Posterior cingulate gyrus (tissue), 11 donors: ENCODE measurements around the gene EEF2K.
A peak's percentile ranks its signal among the peaks of the same experiment; 100 is the strongest.

ENCODE experiments used
- DNase-seq, 10 donors: peaks; one replicate each; pipeline versions ENCODE4 v3.0.0 to v3.0.0-alpha.2; 2020 to 2021; ENCODE audit warnings: mixed read lengths in 3 of 10
- intact Hi-C: fragments of 100-400 bp; cut with DNase I; formaldehyde crosslinking; loops from one replicate; pipeline ENCODE4 v1.15.1; 2023

The EEF2K gene

GRCh38 chr16:22323959-22324786, 118.1 kb downstream of the EEF2K start:
- peak in 2 of 10 donors; percentile 73 for DNase-seq
- intact Hi-C loops = no loop called here

GRCh38 chr16:22324787-22325597, 118.9 kb downstream of the EEF2K start:
- DNase-seq = peak in 2 of 10 donors; percentile 34 to 75
- intact Hi-C loops = no loop called here

DNA sequence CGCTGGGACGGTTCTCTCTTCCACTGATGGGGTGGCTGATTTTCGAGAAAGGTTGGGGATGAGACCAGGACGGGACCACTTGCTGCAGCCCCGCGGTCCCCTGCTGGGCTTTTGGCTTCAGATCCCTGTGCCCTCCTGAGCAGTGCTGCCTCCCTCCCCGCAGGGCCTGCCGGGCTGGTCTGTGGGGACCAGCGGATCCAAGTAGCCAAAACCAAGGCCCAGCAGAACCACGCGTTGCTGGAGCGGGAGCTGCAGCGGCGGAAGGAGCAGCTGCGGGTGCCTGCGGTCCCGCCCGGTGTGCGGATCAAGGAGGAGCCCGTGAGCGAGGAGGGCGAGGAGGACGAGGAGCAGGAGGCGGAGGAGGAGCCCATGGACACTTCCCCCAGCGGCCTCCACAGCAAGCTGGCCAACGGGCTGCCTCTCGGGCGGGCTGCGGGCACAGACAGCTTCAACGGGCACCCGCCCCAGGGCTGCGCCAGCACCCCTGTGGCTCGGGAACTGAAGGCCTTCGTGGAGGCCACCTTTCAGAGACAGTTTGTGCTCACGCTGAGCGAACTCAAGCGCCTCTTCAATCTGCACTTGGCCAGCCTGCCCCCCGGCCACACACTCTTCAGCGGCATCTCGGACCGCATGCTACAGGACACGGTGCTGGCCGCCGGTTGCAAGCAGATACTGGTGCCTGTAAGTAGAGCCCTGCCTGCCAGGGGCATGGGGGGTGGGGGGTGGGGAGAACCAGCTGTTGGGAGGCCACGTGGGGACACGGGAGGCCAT, 119.7 kb downstream of the EEF2K start:
- intact Hi-C loops = no loop called here
- peak in 1 of 10 donors; percentile 76 for DNase-seq

GRCh38 chr16:22326369-22326652, 120.2 kb downstream of the EEF2K start:
- intact Hi-C loops = no loop called here
- no peak for DNase-seq

GRCh38 chr16:22326771-22327445, 120.8 kb downstream of the EEF2K start:
- DNase-seq = peak in 2 of 10 donors; percentile 44 to 63
- intact Hi-C loops = no loop called here

DNA sequence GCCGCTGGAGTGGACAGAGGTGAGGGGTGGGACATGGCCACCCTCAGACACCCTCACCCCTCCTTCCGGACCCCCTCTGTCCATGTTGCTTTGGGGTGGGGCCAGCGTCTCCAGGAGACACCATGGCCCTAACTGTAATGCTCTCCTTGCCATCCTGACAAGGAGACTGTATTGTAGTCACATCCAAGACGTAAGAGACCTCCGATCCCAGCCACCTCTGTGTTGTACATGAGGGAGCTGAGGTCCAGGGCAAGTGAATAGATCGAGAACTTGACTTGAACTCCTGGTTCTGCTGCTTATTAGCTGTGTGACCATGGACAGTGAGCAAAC, 121.3 kb downstream of the EEF2K start:
- intact Hi-C loops = no loop called here
- no peak for DNase-seq

DNA sequence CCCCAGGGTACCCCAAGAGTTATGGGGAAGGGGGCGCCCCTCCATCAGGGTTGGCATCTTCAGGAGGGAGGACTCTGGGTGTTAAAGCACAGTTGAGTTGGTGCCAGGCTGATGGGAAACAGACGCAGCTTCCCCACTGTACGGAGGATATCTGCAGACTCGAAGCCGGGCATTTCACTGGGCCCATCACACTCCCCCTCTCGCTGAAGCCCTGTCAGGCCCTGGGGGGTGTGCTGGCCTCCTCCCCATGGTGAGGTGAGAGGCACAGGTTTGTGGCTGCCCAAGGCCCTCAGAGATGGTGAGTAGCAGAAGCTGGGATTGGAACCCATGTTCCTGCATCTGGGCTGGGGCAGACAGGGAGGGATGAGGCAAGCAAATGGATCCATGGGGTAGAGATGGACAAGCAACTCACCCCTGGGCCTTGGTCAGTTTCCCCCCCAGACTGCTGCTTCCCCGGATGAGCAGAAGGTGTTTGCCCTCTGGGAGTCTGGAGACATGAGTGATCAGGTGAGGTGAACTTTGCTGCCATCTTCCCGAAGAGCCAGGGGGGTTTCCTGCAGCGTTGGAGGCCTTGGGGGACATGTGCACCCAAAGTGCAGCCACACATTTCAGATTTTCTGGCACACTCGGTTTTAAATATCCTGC, 122.1 kb downstream of the EEF2K start:
- DNase-seq = peak in 1 of 10 donors; percentile 64
- intact Hi-C loops = no loop called here

DNA sequence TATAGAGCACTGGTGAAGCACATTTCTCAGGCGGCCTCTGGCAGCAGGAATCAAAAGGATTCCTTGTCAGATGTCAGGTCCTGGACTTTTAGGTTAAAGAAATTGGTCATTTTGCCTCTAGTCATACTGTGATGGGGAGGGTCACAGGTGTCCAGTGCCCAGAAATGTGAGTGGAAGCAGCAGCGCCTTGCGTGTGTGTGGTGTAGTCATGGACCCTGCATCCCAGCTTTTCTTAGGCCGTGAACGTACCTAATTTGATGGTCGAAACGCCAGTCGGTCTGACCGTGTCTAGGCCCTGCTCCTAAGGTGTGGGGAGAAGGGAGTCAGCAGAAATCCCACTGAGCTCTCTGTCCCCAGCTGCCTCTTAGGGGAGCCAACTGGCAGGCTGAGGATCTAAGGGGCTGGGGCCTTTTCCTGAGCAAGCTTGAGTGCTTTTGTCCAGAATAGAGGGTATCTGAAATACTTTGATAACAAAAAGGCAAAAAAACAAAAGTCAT, 123.2 kb downstream of the EEF2K start:
- intact Hi-C loops = no loop called here
- DNase-seq = peak in 1 of 10 donors; percentile 40

DNA sequence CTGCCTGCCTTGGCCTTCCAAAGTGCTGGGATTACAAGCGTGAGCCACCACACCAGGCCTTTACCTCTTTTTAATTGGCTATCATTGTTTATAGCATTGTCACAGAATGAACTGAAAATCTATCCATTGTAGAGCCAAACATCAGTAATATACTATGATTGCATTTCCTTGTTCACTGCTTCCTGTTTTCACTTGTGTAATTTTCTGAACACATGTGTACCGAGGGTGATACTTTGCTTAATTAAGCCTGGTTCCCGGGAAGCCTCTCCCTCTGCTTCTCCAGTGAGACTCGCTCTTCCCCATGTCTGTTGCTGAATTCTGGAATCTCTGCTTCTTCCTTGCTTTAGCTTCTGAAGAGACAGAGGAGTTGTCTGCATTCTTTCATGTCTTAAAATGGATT, 124.2 kb downstream of the EEF2K start:
- DNase-seq = no peak
- intact Hi-C loops = no loop called here

DNA sequence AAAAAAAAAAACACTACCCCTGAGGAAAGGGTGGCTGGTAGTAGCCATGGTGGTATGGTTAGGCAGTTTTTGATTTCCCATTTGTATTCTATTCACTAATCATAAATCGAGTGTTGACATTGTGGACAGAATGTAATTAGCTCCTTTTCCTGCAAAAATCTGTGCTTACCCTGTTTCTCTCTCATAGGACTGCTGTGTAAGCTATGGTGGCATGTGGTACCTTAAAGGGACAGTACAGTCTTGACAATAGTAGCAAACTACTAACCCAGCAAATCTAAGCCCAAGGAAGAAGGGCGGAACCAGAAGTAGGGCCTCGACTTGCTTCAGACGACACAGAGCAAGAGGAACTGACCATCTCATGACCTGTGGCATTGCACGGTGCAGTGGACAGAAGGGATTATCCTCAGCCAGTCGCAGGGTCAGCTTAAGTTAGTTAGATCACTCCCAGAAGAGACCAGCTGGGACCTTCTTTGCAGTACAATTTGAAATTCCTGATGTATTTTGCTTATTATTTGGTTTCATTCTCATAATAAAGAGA, 127.4 kb downstream of the EEF2K start:
- no peak for DNase-seq
- intact Hi-C loops = no loop called here

DNA sequence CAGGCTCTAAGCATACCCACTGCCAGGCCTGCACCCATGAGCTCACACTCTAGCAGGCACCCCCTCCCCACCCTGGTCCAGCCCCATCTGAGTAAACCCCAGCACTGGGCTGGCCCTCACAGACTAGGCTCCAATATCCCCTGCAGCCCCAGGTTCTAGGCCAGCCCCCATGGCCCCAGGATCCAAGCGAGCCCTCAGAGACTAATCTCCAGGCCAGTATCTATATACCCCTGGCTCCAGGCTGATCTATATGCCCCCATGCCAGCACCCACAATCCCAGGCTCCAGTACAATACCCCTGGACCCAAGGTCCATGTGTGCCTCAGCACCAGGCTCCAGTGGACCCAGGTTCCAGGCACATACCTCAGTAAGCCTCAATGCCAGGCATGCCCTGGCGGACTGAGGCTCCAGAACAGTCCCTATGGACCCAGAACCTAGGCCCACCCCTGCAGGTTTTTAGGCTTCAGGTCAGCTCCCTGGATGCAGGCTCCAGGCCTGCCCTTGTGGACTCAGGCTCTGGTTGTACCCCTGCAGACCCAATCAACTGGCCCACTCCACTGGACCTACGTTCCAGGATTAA, 129.7 kb downstream of the EEF2K start:
- intact Hi-C loops = no loop called here
- peak in 1 of 10 donors; percentile 62 for DNase-seq

- DNase-seq = no peak
- intact Hi-C loops = no loop called here
Measured at GRCh38 chr16:22336581-22336980, 130.5 kb downstream of the EEF2K start.

- intact Hi-C loops = no loop called here
- DNase-seq = no peak
Measured at GRCh38 chr16:22337045-22337444, 131.0 kb downstream of the EEF2K start.

DNA sequence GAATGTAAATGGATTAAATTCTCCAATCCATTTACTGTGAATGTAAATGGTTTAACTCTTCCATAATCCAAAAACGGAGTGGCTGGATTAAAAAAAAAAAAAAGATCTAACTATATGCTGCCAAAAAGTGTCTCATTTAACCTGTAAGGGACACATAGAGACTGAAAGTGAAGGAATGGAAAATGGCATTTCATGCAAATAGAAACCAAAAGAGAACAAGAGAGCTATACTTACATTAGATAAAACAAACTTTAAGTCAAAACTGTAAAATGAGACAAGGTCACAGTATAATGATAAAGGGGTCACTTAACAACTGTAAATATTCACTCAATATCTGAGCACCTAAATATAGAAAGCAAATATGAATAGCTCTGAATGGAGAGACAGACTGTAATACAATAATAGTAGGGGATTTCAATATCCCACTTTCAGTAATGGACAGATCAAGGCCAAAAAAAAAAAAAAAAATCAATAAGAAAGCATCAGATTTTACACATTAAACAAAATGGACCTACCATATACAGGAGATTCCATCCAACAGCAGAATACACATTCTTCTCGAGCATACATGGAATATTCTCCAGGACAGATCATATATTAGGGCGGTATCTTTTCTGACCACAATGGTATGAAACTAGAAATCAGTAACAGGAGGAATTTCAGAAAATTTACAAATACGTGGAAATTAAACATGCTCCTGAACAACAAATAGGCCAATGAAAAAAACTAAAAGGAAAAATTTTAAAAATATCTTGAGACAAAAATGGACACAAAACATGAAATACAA, 132.0 kb downstream of the EEF2K start:
- intact Hi-C loops = no loop called here
- DNase-seq = no peak
